ENCODE measurements around the gene PNMA8A. TPM values are rescaled to one million over a fixed set of nuclear protein-coding genes. Genes with fewer than 3 reads are reported as not detected.
A peak's percentile ranks its signal among the peaks of the same experiment; 100 is the strongest.

Gene PNMA8A, protein sequence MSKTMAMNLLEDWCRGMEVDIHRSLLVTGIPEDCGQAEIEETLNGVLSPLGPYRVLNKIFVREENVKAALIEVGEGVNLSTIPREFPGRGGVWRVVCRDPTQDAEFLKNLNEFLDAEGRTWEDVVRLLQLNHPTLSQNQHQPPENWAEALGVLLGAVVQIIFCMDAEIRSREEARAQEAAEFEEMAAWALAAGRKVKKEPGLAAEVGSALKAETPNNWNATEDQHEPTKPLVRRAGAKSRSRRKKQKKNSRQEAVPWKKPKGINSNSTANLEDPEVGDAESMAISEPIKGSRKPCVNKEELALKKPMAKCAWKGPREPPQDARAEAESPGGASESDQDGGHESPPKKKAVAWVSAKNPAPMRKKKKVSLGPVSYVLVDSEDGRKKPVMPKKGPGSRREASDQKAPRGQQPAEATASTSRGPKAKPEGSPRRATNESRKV
- not detected for total RNA-seq

- Mint-ChIP-seq H3K4me3 (no peak within 1 kb of the TSS), H3K9me3 (no peaks in the 10 kb centered on the region), H3K36me3 (ENCODE audit: low read depth) (no peaks in the 10 kb centered on the region), H3K27ac (no peak within 1 kb of the TSS), H3K27me3 (peaks cover 46% of the 10 kb centered on the region), H3K4me1 (no peaks in the 10 kb centered on the region)
- DNase-seq, result no peak
- ChIA-PET POLR2A (no interaction called here), CTCF (no interaction called here)
These were observed at the start of gene PNMA8A for GRCh38 chr19:46471116-46471733. Gene PNMA8A (minus strand): TSS chr19:46471563. CDS start chr19:46471035, 528 bp downstream.

GRCh38 chr19:46520616-46521015 is 49.3 kb upstream of the PNMA8A start:
- Mint-ChIP-seq H3K27me3 (no peaks in the 10 kb centered on the region), H3K9me3 (peaks cover 17% of the 10 kb centered on the region), H3K36me3 (ENCODE audit: low read depth) (peaks cover 30% of the 10 kb centered on the region), H3K4me1 (peaks cover 86% of the 10 kb centered on the region), H3K27ac (peak overlapping the region; percentile 82), H3K4me3 (no peak overlapping the region)
- POLR2A ChIA-PET, result no interaction called here
- DNase-seq, result no peak
- CTCF ChIA-PET, result interaction anchor here (1.0 to 1.8 kb wide), 3 partner anchors 9 to 19 kb away, joined by 3 to 8 read pairs (median 4); no protein-coding TSS in a partner anchor

DNA sequence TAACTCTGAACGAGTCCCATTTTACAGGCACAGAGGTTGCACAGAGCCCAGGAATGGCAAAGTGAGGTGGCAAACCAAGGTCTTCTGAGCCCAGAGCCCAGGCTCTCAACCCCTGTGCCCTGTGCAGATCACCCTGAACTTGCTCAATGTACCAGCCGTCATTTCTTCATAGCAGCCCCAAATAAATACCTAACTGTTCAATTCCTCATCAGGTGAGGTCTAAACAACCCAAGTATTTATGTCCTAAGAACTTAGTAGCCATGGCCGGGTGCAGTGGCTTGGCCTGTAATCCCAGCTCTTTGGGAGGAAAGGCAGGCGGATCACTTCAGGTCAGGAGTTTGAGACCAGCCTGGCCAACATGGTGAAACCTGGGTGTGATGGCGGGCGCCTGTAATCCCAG is 46.1 kb upstream of the PNMA8A start:
- Mint-ChIP-seq H3K4me3 (no peak overlapping the region), H3K27ac (peak overlapping the region; percentile 78), H3K27me3 (peaks cover 13% of the 10 kb centered on the region), H3K36me3 (ENCODE audit: low read depth) (peaks cover 2% of the 10 kb centered on the region), H3K4me1 (peaks cover 61% of the 10 kb centered on the region), H3K9me3 (peaks cover 2% of the 10 kb centered on the region)
- DNase-seq, result no peak
- CTCF ChIA-PET, result interaction anchor here (0.6 to 3.6 kb wide), 6 partner anchors 12 to 943 kb away, joined by 3 to 22 read pairs (median 4); no protein-coding TSS in a partner anchor
- POLR2A ChIA-PET, result no interaction called here

DNA sequence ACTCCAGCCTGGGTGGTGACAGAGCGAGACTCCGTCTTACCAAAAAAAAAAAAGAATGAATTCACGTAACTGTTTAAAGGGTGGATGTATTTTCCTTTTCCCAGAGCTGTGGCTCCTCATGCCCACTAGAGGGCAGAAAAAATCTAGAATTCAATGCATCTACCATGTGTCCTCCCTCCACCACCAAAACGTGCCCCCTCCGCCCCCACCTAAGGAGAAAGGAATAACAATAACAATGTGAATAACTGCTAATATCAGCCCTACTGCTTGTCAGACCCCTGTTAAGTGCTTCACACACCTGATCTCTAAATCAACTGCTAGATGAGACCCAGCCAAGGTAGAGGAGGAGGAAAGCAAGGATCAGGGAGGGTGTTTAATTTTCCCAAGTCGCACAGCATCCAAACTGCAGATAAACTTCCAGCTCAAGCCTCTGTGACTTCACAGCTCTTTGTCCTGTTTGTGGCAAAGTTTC is 44.6 kb upstream of the PNMA8A start:
- H3K27ac Mint-ChIP-seq, result peak overlapping the region; percentile 51
- POLR2A ChIA-PET, result no interaction called here
- peaks cover 47% of the 10 kb centered on the region for H3K4me1 Mint-ChIP-seq
- CTCF ChIA-PET, result interaction anchor here (0.6 to 3.6 kb wide), 15 partner anchors 8 to 463 kb away, joined by 3 to 22 read pairs (median 4); no protein-coding TSS in a partner anchor
- peaks cover 7% of the 10 kb centered on the region for H3K9me3 Mint-ChIP-seq
- H3K36me3 Mint-ChIP-seq (ENCODE audit: low read depth), result no peaks in the 10 kb centered on the region
- peaks cover 21% of the 10 kb centered on the region for H3K27me3 Mint-ChIP-seq
- DNase-seq, result peak; percentile 50
- no peak overlapping the region for H3K4me3 Mint-ChIP-seq

DNA sequence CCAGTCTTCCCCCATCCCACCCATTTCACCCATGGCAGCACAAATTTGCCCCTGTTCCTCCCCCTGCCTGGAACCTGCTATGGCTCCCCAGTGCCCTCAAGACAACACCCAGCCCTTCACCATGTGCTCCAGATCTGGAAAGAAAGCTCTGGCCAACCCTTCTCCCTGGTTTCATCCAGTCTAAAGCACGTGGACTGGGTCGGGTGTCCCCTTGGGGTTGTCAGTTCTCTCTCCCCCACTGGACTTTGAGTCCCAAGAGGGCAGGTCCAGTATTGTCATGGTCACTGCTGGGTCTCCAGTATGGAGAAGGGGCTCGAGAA is 43.9 kb upstream of the PNMA8A start:
- CTCF ChIA-PET, result interaction anchor here (0.8 to 3.6 kb wide), 8 partner anchors 9 to 234 kb away, joined by 3 to 22 read pairs (median 4); no protein-coding TSS in a partner anchor
- DNase-seq, result no peak
- peak overlapping the region; percentile 42 for H3K27ac Mint-ChIP-seq
- POLR2A ChIA-PET, result no interaction called here
- no peak overlapping the region for H3K4me3 Mint-ChIP-seq
- H3K36me3 Mint-ChIP-seq (ENCODE audit: low read depth), result no peaks in the 10 kb centered on the region
- H3K4me1 Mint-ChIP-seq, result peaks cover 41% of the 10 kb centered on the region
- peaks cover 22% of the 10 kb centered on the region for H3K27me3 Mint-ChIP-seq
- peaks cover 8% of the 10 kb centered on the region for H3K9me3 Mint-ChIP-seq

- H3K4me1 Mint-ChIP-seq, result peaks cover 37% of the 10 kb centered on the region
- no peaks in the 10 kb centered on the region for H3K36me3 Mint-ChIP-seq (ENCODE audit: low read depth)
- no peak for DNase-seq
- peaks cover 22% of the 10 kb centered on the region for H3K27me3 Mint-ChIP-seq
- peaks cover 8% of the 10 kb centered on the region for H3K9me3 Mint-ChIP-seq
- POLR2A ChIA-PET, result no interaction called here
- H3K4me3 Mint-ChIP-seq, result no peak overlapping the region
- H3K27ac Mint-ChIP-seq, result peak overlapping the region; percentile 14
- CTCF ChIA-PET, result interaction anchor here (0.8 to 1.6 kb wide), 8 partner anchors 8 to 325 kb away, joined by 3 to 5 read pairs (median 4); no protein-coding TSS in a partner anchor
These were observed 43.4 kb upstream of the PNMA8A start for GRCh38 chr19:46514589-46515289.

- H3K4me3 Mint-ChIP-seq, result no peak overlapping the region
- ChIA-PET POLR2A (no interaction called here), CTCF (interaction anchor here (0.6 to 1.6 kb wide), 8 partner anchors 9 to 1672 kb away, joined by 3 to 5 read pairs (median 3); no protein-coding TSS in a partner anchor)
- H3K4me1 Mint-ChIP-seq, result peaks cover 27% of the 10 kb centered on the region
- peaks cover 22% of the 10 kb centered on the region for H3K27me3 Mint-ChIP-seq
- peaks cover 8% of the 10 kb centered on the region for H3K9me3 Mint-ChIP-seq
- peak; percentile 75 for DNase-seq
- H3K27ac Mint-ChIP-seq, result no peak overlapping the region
- no peaks in the 10 kb centered on the region for H3K36me3 Mint-ChIP-seq (ENCODE audit: low read depth)
These were observed 42.3 kb upstream of the PNMA8A start for GRCh38 chr19:46513461-46514236.

- CTCF ChIA-PET, result interaction anchor here (1.1 to 1.2 kb wide), 2 partner anchors 21 to 32 kb away, joined by 3 to 4 read pairs; no protein-coding TSS in a partner anchor
- H3K9me3 Mint-ChIP-seq, result peaks cover 8% of the 10 kb centered on the region
- no peaks in the 10 kb centered on the region for H3K36me3 Mint-ChIP-seq (ENCODE audit: low read depth)
- H3K27ac Mint-ChIP-seq, result no peak overlapping the region
- H3K27me3 Mint-ChIP-seq, result peaks cover 26% of the 10 kb centered on the region
- POLR2A ChIA-PET, result no interaction called here
- no peak for DNase-seq
- H3K4me1 Mint-ChIP-seq, result peaks cover 11% of the 10 kb centered on the region
- H3K4me3 Mint-ChIP-seq, result no peak overlapping the region
These were observed 39.9 kb upstream of the PNMA8A start for GRCh38 chr19:46511237-46511636.

GRCh38 chr19:46508206-46508605 is 36.8 kb upstream of the PNMA8A start:
- no peak overlapping the region for H3K4me3 Mint-ChIP-seq
- peaks cover 8% of the 10 kb centered on the region for H3K9me3 Mint-ChIP-seq
- CTCF ChIA-PET, result interaction anchor here (0.6 kb wide), 1 partner anchor 30 kb away, joined by 3 read pairs; no protein-coding TSS in a partner anchor
- no peaks in the 10 kb centered on the region for H3K4me1 Mint-ChIP-seq
- POLR2A ChIA-PET, result no interaction called here
- H3K27me3 Mint-ChIP-seq, result peaks cover 26% of the 10 kb centered on the region
- no peak for DNase-seq
- H3K36me3 Mint-ChIP-seq (ENCODE audit: low read depth), result no peaks in the 10 kb centered on the region
- peak overlapping the region; percentile 61 for H3K27ac Mint-ChIP-seq

GRCh38 chr19:46503848-46504453 is 32.6 kb upstream of the PNMA8A start:
- H3K9me3 Mint-ChIP-seq, result no peaks in the 10 kb centered on the region
- peaks cover 27% of the 10 kb centered on the region for H3K27me3 Mint-ChIP-seq

GRCh38 chr19:46502891-46503290 is 31.5 kb upstream of the PNMA8A start:
- Mint-ChIP-seq H3K36me3 (ENCODE audit: low read depth) (no peaks in the 10 kb centered on the region), H3K27ac (no peak overlapping the region), H3K27me3 (peaks cover 30% of the 10 kb centered on the region), H3K4me1 (peaks cover 2% of the 10 kb centered on the region), H3K4me3 (no peak overlapping the region), H3K9me3 (no peaks in the 10 kb centered on the region)
- no peak for DNase-seq
- ChIA-PET CTCF (no interaction called here), POLR2A (no interaction called here)

More at GRCh38 chr19:46503848-46504453, 32.6 kb upstream of the PNMA8A start:
- CTCF ChIA-PET, result no interaction called here
- peaks cover 1% of the 10 kb centered on the region for H3K4me1 Mint-ChIP-seq
- no peaks in the 10 kb centered on the region for H3K36me3 Mint-ChIP-seq (ENCODE audit: low read depth)
- POLR2A ChIA-PET, result no interaction called here
- H3K4me3 Mint-ChIP-seq, result no peak overlapping the region
- H3K27ac Mint-ChIP-seq, result no peak overlapping the region
- no peak for DNase-seq

DNA sequence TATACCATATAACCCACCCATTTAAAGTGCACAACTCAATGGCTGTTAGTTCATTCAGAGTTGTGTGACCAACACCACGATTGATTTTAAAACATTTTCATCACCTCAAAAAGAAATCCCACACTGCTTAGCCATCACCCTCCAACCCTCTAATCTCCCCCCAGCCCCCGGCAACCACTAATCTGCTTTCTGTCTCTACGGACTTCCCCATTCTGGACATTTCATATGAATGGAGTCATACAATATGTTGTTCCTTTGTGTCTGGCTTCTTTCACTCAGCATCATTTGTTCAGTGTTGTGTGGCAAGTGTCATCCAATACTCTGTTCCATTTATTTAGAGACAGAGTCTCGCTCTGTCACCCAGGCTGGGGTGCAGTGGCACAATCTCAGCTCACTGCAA is 28.3 kb upstream of the PNMA8A start:
- Mint-ChIP-seq H3K36me3 (ENCODE audit: low read depth) (no peaks in the 10 kb centered on the region), H3K9me3 (no peaks in the 10 kb centered on the region), H3K27me3 (peaks cover 44% of the 10 kb centered on the region), H3K27ac (no peak overlapping the region), H3K4me1 (peaks cover 3% of the 10 kb centered on the region), H3K4me3 (no peak overlapping the region)
- POLR2A ChIA-PET, result no interaction called here
- CTCF ChIA-PET, result interaction anchor here (0.6 kb wide), 1 partner anchor 458 kb away, joined by 5 read pairs; no protein-coding TSS in a partner anchor
- no peak for DNase-seq

All from activated CD4-positive, alpha-beta T cell treated with anti-CD3 and anti-CD28 coated beads, Interleukin-2, amount 10 ng/mL, durations not matched to agents 7 days and 5 days (primary cell).